GM12878 (cell line): ENCODE data around the gene THNSL1. TPM values are rescaled to one million over a fixed set of nuclear protein-coding genes. Genes with fewer than 3 reads are reported as not detected.

Experiments used
- ATAC-seq: fragments of 200-7000 bp; cut with Tn5 transposase; 3 replicates; pipeline ENCODE4 v1.9.1; 2020; ENCODE audit warnings: mild to moderate bottlenecking, moderate library complexity
- BruUV-seq: library from RNA; stranded (reverse); fragments of 400-500 nt; replicated peaks from 2 replicates; lab custom pipeline; 2021; lab: Mats Ljungman, UMichigan
- CTCF ChIA-PET: fragments of 300-600 bp; sonication (Branson Sonifier 250); formaldehyde crosslinking; extraction: SDS; loops from one replicate; lab custom pipeline; 2021; ENCODE audit warnings: inconsistent platforms; lab: Yijun Ruan, JAX
- POLR2A ChIA-PET: fragments of 350-600 bp; formaldehyde crosslinking; extraction: SDS; loops from one replicate; lab custom pipeline; 2021; ENCODE audit warnings: inconsistent platforms; lab: Charles Lee
- RAD21 ChIA-PET: fragments of 300-600 bp; sonication (Branson Sonifier 250); formaldehyde crosslinking; loops from one replicate; lab custom pipeline; 2023; ENCODE audit warnings: antibody characterized with exemption; ENCODE audit not compliant: unreplicated experiment; lab: Charles Lee
- SMC1A ChIA-PET: fragments of 300-600 bp; sonication (Branson Sonifier 250); formaldehyde crosslinking; loops from one replicate; lab custom pipeline; 2023; ENCODE audit not compliant: unreplicated experiment, uncharacterized antibody; lab: Charles Lee
- DNase-seq: peaks from one replicate; pipeline ENCODE4 v3.0.0-alpha.2; 2011; ENCODE audit warnings: low read depth, low spot score
- FAIRE-seq: peaks from 3 replicates; lab custom pipeline; 2011; peaks lifted over from hg19 to GRCh38; lab: Jason Lieb, UNC
- H2AFZ ChIP-seq: 2 replicates; pipeline ENCODE4 v1.6.0; 2011; ENCODE audit warnings: low read depth, low read length, control low read depth; ENCODE audit not compliant: control insufficient read depth
- H3K27ac ChIP-seq: 2 replicates; pipeline ENCODE4 v1.5.1; 2011; ENCODE audit warnings: control low read depth; ENCODE audit not compliant: control insufficient read depth, insufficient read depth
- H3K27me3 ChIP-seq, 2 experiments: replicated peaks in 1 of 2; 2 replicates each; pipeline versions ENCODE4 v1.6.0 to v1.6.1; 2011; ENCODE audit warnings: low read length in 1 of 2; ENCODE audit not compliant: control insufficient read depth in 2 of 2, insufficient read depth in 2 of 2
- H3K36me3 ChIP-seq, 2 experiments: 2 replicates each; pipeline ENCODE4 v1.5.1; 2011; ENCODE audit warnings: low read length in 1 of 2; ENCODE audit not compliant: control insufficient read depth in 2 of 2, insufficient read depth in 2 of 2
- H3K4me1 ChIP-seq: 2 replicates; pipeline ENCODE4 v1.6.1; 2011; ENCODE audit warnings: mild to moderate bottlenecking, low read length, moderate library complexity, mixed read lengths; ENCODE audit not compliant: control insufficient read depth, insufficient read depth
- H3K4me2 ChIP-seq: 2 replicates; pipeline ENCODE4 v1.6.0; 2011; ENCODE audit warnings: control low read depth; ENCODE audit not compliant: control insufficient read depth, insufficient read depth
- H3K4me3 ChIP-seq: fragments of 200-600 bp; sonication (generic); 2 replicates; pipeline ENCODE4 v1.5.1; 2016
- H3K79me2 ChIP-seq: 2 replicates; pipeline ENCODE4 v1.6.0; 2011; ENCODE audit warnings: low read length; ENCODE audit not compliant: control insufficient read depth, insufficient read depth
- H3K9ac ChIP-seq: 2 replicates; pipeline ENCODE4 v1.8.0; 2011; ENCODE audit warnings: low read length, control low read depth, mixed read lengths; ENCODE audit not compliant: control insufficient read depth, insufficient read depth
- H3K9me3 ChIP-seq: replicated peaks from 3 replicates; pipeline ENCODE4 v1.5.1; 2011; ENCODE audit warnings: mild to moderate bottlenecking, low read length; ENCODE audit not compliant: control insufficient read depth, insufficient read depth
- H4K20me1 ChIP-seq: 2 replicates; pipeline ENCODE4 v1.6.0; 2011; ENCODE audit not compliant: control insufficient read depth, insufficient read depth
- CREB1 ChIP-seq: IDR thresholded peaks from 2 replicates; pipeline ENCODE4 v1.6.1; 2012; ENCODE audit warnings: low read depth, mild to moderate bottlenecking, inconsistent platforms
- HCFC1 ChIP-seq: fragments of 150-350 bp; IDR thresholded peaks from 2 replicates; pipeline ENCODE4 v1.6.1; 2014; ENCODE audit warnings: low read length
- KAT2A ChIP-seq: conservative IDR thresholded peaks from 2 replicates; pipeline ENCODE4 v1.6.1; 2011; ENCODE audit warnings: low read depth, low read length; ENCODE audit not compliant: control insufficient read depth
- NBN ChIP-seq: fragments of 450-650 bp; IDR thresholded peaks from 2 replicates; pipeline ENCODE4 v1.6.1; 2016
- NFXL1 ChIP-seq: fragments of 450-650 bp; IDR thresholded peaks from 2 replicates; pipeline ENCODE4 v1.6.1; 2017; ENCODE audit warnings: antibody characterized with exemption, mild to moderate bottlenecking, borderline replicate concordance
- NR2C2 ChIP-seq: IDR thresholded peaks from 2 replicates; pipeline ENCODE4 v1.6.1; 2011; ENCODE audit warnings: borderline replicate concordance, low read depth; ENCODE audit not compliant: control insufficient read depth, insufficient read length
- POLR2AphosphoS2 ChIP-seq: IDR thresholded peaks from 2 replicates; pipeline ENCODE4 v1.6.1; 2011; ENCODE audit warnings: low read depth, mild to moderate bottlenecking, low read length, improper control_type of control experiment, moderate library complexity
- RUNX3 ChIP-seq: IDR thresholded peaks from 2 replicates; pipeline ENCODE4 v1.6.1; 2012; ENCODE audit warnings: low read length, inconsistent platforms
- SP1 ChIP-seq: IDR thresholded peaks from one replicate; pipeline ENCODE4 v1.6.1; 2011; ENCODE audit warnings: low read depth, low read length
- SREBF2 ChIP-seq: IDR thresholded peaks from 2 replicates; pipeline ENCODE4 v1.6.1; 2012; ENCODE audit warnings: mild to moderate bottlenecking, low read length
- SRF ChIP-seq, 2 experiments: IDR thresholded peaks; 2 replicates each; pipeline ENCODE4 v1.6.1; 2011; ENCODE audit warnings: low read depth in 2 of 2, low read length in 2 of 2, mild to moderate bottlenecking in 1 of 2, moderate library complexity in 1 of 2
- TARDBP ChIP-seq: IDR thresholded peaks from 2 replicates; pipeline ENCODE4 v1.6.1; 2016; ENCODE audit warnings: borderline replicate concordance
- YBX1 ChIP-seq: fragments of 450-650 bp; IDR thresholded peaks from 2 replicates; pipeline ENCODE4 v1.6.1; 2016; ENCODE audit warnings: antibody characterized with exemption
- WGBS: methylation state at CpG from one replicate; pipeline ENCODE4 v1.1.6; 2016; ENCODE audit warnings: low lambda C conversion rate; ENCODE audit not compliant: insufficient replicate concordance, insufficient coverage; ENCODE audit errors: missing lambda C conversion rate; 5-methylcytosine and 5-hydroxymethylcytosine counted together
- in situ Hi-C: fragments of 300-500 bp; cut with MboI; formaldehyde crosslinking; loops from 9 replicates; pipeline ENCODE4 v1.14.3; 2018; ENCODE audit warnings: mixed read lengths
- intact Hi-C: fragments of 100-400 bp; cut with micrococcal nuclease; formaldehyde crosslinking; loops from one replicate; pipeline ENCODE4 v1.14.2; 2022; ENCODE audit not compliant: unreplicated experiment
- polyA plus RNA-seq, 11 experiments: library from polyadenylated mRNA; depleted of rRNA in 4 of 11; unstranded in 6 of 11; stranded (reverse) in 5 of 11; fragments of >200 nt; fragmentation: Nextera tagmentation in 4 of 11; fragmentation: Illumina TruSeq in 1 of 11; extraction: Ambion mirVana in 4 of 11; extraction: Trizol in 1 of 11; gene quantifications; 1 replicate in 1 of 11; 2 replicates in 10 of 11; pipeline versions ENCODE4 v1.2.1 to v1.2.3, GENCODE V29; 2011 to 2016; ENCODE audit warnings: inconsistent platforms in 2 of 11, missing spikeins in 2 of 11, low read depth in 1 of 11
- total RNA-seq, 4 experiments: library from RNA; depleted of rRNA in 3 of 4; stranded (reverse); fragments of >200 nt in 3 of 4; fragmentation: Illumina TruSeq in 1 of 4; extraction: Trizol in 1 of 4; gene quantifications; 2 replicates each; pipeline versions ENCODE4 v1.2.1 to v1.2.3, GENCODE V29; 2013 to 2021
- TF ChIP-seq, protein P1 (sequence below): fragments of 450-650 bp; IDR thresholded peaks from 2 replicates; pipeline ENCODE4 v1.6.1; 2016; ENCODE audit warnings: mild to moderate bottlenecking
- TF ChIP-seq, protein P2 (sequence below): IDR thresholded peaks from 2 replicates; pipeline ENCODE4 v1.6.1; 2012; ENCODE audit warnings: improper control_type of control experiment, low read depth, low read length; ENCODE audit not compliant: insufficient replicate concordance
- TF ChIP-seq, protein P3 (sequence below): IDR thresholded peaks from 2 replicates; pipeline ENCODE4 v1.6.1; 2012; ENCODE audit warnings: mild to moderate bottlenecking, low read depth, low read length

Gene THNSL1
- total and polyA plus RNA-seq, 10 of the 15 experiments (the other 5 are each of a cell fraction or from before 2014, with no cell fraction given): 4.2 to 17.5 (median 6.2) TPM

DNA sequence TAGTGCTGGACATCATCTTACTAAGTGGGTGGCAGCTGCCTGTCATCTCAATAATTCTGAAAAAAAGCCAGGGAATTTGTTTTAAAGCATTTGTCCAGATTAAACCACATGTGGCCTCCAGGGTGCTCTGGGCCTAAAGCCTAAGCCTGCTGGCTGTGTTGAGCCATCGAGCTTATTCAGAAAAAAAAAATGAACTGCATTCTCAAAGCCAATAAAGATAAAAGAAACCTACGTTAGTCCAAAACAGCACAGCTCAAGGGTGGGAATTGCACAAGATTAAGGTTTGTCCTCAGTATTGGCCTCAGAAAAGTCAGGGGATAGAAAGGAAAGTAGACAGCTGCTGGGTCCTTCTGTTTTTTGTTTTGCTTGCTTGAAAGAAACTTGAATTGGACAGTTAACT is 41.4 kb upstream of the THNSL1 start (continued):
- TF ChIP-seq, protein P1, sequence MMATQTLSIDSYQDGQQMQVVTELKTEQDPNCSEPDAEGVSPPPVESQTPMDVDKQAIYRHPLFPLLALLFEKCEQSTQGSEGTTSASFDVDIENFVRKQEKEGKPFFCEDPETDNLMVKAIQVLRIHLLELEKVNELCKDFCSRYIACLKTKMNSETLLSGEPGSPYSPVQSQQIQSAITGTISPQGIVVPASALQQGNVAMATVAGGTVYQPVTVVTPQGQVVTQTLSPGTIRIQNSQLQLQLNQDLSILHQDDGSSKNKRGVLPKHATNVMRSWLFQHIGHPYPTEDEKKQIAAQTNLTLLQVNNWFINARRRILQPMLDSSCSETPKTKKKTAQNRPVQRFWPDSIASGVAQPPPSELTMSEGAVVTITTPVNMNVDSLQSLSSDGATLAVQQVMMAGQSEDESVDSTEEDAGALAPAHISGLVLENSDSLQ: no peak
- no peak for TF ChIP-seq KAT2A
- TF ChIP-seq SREBF2: no peak
- no peak for TF ChIP-seq TARDBP
- no peak for TF ChIP-seq RUNX3
- TF ChIP-seq HCFC1: no peak
- no peak for TF ChIP-seq YBX1

DNA sequence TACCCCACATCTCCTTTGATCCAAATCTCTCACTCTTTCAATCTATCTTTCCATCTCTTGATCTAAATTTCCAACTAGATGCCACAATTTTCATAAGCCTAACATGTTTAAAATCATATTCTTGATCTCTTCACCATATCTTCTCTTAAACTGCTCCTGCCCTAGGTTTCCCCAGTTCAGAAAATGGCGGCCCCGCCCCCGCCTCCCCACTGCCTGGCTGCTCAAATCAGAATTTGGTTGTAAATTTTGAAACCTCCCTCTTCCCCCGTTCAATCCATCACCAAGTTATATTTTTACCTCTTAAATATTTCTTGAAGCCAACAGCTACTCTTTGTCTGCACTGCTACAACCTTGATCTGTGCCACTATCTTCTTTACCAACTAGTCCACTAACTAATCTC is 36.7 kb upstream of the THNSL1 start:
- ATAC-seq (no peak), DNase-seq (no peak)

More for the DNA sequence above, 36.7 kb upstream of the THNSL1 start:
- H3K4me1 ChIP-seq: peaks cover 4% of the 10 kb centered on the region
- in situ Hi-C loops (no loop called here), intact Hi-C loops (no loop called here)
- ChIA-PET POLR2A (no interaction called here), SMC1A (interaction anchor here (1.6 to 2.5 kb wide), 3 partner anchors 12 to 333 kb away, joined by 4 to 9 read pairs (median 4); no protein-coding TSS in a partner anchor), CTCF (interaction anchor here (1.4 to 2.9 kb wide), 2 partner anchors 122 to 362 kb away, joined by 4 to 21 read pairs; no protein-coding TSS in a partner anchor), RAD21 (no interaction called here)
- no peak overlapping the region for H3K9ac ChIP-seq
- no peak overlapping the region for H3K4me3 ChIP-seq
- H3K27me3 ChIP-seq: no peaks in the 10 kb centered on the region
- FAIRE-seq: no peak
- H3K9me3 ChIP-seq: no peaks in the 10 kb centered on the region; the same call in 2 of the 3 replicates
- no peak for TF ChIP-seq NFXL1
- TF ChIP-seq NR2C2: no peak
- TF ChIP-seq SP1: no peak
- TF ChIP-seq SRF (IDR thresholded peaks at IDR 0.05; ENCODE audit: low read depth in 2 of 2, low read length in 2 of 2): no peak
- no peak for TF ChIP-seq CREB1
- TF ChIP-seq, protein P2, sequence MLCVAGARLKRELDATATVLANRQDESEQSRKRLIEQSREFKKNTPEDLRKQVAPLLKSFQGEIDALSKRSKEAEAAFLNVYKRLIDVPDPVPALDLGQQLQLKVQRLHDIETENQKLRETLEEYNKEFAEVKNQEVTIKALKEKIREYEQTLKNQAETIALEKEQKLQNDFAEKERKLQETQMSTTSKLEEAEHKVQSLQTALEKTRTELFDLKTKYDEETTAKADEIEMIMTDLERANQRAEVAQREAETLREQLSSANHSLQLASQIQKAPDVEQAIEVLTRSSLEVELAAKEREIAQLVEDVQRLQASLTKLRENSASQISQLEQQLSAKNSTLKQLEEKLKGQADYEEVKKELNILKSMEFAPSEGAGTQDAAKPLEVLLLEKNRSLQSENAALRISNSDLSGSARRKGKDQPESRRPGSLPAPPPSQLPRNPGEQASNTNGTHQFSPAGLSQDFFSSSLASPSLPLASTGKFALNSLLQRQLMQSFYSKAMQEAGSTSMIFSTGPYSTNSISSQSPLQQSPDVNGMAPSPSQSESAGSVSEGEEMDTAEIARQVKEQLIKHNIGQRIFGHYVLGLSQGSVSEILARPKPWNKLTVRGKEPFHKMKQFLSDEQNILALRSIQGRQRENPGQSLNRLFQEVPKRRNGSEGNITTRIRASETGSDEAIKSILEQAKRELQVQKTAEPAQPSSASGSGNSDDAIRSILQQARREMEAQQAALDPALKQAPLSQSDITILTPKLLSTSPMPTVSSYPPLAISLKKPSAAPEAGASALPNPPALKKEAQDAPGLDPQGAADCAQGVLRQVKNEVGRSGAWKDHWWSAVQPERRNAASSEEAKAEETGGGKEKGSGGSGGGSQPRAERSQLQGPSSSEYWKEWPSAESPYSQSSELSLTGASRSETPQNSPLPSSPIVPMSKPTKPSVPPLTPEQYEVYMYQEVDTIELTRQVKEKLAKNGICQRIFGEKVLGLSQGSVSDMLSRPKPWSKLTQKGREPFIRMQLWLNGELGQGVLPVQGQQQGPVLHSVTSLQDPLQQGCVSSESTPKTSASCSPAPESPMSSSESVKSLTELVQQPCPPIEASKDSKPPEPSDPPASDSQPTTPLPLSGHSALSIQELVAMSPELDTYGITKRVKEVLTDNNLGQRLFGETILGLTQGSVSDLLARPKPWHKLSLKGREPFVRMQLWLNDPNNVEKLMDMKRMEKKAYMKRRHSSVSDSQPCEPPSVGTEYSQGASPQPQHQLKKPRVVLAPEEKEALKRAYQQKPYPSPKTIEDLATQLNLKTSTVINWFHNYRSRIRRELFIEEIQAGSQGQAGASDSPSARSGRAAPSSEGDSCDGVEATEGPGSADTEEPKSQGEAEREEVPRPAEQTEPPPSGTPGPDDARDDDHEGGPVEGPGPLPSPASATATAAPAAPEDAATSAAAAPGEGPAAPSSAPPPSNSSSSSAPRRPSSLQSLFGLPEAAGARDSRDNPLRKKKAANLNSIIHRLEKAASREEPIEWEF: no peak
- no peak for TF ChIP-seq NBN
- no peak for TF ChIP-seq RUNX3
- no peak for TF ChIP-seq POLR2AphosphoS2
- TF ChIP-seq, protein P3, sequence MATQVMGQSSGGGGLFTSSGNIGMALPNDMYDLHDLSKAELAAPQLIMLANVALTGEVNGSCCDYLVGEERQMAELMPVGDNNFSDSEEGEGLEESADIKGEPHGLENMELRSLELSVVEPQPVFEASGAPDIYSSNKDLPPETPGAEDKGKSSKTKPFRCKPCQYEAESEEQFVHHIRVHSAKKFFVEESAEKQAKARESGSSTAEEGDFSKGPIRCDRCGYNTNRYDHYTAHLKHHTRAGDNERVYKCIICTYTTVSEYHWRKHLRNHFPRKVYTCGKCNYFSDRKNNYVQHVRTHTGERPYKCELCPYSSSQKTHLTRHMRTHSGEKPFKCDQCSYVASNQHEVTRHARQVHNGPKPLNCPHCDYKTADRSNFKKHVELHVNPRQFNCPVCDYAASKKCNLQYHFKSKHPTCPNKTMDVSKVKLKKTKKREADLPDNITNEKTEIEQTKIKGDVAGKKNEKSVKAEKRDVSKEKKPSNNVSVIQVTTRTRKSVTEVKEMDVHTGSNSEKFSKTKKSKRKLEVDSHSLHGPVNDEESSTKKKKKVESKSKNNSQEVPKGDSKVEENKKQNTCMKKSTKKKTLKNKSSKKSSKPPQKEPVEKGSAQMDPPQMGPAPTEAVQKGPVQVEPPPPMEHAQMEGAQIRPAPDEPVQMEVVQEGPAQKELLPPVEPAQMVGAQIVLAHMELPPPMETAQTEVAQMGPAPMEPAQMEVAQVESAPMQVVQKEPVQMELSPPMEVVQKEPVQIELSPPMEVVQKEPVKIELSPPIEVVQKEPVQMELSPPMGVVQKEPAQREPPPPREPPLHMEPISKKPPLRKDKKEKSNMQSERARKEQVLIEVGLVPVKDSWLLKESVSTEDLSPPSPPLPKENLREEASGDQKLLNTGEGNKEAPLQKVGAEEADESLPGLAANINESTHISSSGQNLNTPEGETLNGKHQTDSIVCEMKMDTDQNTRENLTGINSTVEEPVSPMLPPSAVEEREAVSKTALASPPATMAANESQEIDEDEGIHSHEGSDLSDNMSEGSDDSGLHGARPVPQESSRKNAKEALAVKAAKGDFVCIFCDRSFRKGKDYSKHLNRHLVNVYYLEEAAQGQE: no peak
- TF ChIP-seq, all 136 proteins: peak for 0
- Histone ChIP-seq H3K79me2 (no peaks in the 10 kb centered on the region), H3K27ac (no peak overlapping the region), H3K36me3 (no peaks in the 10 kb centered on the region), H3K4me2 (no peak overlapping the region), H2AFZ (no peak overlapping the region), H4K20me1 (no peaks in the 10 kb centered on the region)
- 45% methylated on average over 4 of the region's 4 CpGs for WGBS
- no TSS peak for BruUV-seq
